ENCODE data around the gene CCR1.

CCR1 gene

DNA sequence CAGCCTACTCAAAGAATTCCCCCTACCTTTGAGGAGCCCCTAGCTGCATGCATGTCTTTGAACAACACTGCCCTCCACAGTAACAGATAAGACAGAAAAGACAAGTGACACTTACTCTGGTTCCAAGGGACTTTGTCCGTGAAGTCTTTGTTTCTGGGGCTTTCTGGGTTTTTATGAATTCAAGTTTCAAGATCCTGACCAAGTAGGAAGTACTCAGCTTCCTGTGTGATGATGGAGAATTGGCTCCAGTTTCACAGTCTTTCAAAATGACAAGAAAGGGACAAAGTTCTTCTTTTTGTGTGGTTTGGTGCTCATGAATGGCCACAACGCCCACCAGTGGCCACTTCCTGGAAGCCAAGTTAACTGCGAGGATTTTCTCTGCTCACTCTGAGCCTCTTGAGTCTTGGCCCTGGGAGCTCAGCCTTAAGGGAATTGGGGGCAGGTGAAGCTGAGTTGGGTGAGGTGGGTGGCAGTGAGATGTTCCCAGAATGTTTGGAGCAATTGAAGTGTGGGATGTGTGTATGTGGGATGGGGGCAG lies at the start of gene CCR1:
TSS of gene CCR1 (minus strand) at position 147 of the 538 bp plus-strand sequence. CDS start 4,000 bp downstream, outside the sequence.
- no peak for DNase-seq

DNA sequence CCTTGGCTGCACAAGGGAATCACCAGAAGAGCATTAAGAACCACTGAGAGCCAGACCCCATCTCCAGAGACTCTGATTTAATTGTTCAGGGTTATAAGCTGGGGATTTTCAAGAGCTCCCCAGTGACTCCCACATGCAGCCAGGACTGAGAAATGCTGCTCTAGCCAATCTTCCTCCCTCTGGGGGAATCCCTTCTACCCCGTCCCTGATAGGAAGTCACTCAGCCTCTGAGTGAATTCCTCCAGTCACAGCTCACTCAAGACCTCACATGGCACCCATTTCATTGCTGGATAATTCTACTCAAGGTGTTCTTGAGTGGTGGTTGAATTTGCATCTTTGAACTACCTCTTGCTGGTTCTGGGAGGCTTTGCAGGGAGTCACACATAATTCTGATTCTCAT lies 44.9 kb upstream of the CCR1 start:
- no peak for DNase-seq

DNA sequence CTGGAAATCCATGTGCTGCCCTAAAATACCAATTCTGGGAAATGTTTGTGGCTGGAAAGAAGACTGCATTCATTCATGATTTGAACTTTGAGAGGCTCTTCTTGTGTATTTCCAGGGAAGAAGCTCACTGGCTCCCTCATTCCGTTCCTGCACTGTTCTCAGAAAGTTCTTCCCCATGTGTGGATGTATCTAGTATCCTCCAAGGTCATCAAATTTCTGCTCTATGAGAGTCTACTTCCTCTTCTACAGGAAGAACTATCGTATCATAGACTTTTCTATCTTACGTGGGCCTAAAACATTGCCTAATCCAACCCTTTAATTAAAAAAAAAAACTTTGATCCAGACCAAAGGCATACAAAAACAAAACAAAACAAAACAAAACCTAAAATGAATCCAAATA lies 37.0 kb upstream of the CCR1 start:
- DNase-seq, result no peak

DNA sequence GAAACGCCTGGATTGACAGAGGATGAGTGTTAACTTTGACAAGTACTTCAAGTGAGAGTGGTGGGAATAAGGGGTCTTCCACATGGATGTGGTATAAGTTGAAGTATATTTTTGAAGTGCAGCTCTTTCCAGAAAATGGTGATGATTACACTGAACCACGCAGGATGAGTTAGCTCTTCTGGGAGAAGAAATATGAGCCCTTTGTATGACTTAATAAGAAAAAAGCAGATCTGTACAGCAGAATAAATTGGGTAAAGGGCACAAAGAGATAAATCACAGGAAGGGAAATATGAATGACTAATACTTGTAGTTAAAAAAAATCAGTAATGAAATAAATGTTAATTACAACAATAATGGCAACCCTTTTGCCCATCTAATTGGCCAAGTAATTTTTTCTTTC lies 35.4 kb upstream of the CCR1 start:
- no peak for DNase-seq

DNA sequence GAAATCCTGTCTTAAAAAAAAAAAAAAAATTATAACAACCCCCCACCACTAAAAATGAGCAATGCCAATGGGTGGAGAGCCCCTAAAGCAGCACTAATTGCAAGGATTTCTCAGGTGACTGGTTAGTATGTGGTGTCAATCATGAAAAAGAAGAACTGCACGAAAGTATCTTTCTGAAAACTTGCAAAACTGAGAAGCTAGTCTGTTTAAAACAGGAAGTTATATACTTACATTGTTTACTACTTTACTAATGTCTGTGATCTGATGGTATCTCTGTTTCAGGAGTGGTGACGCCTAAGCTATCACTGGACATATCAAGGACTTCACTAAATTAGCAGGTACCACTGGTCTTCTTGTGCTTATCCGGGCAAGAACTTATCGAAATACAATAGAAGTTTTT lies 34.0 kb upstream of the CCR1 start, which contains the start of gene CCR3:
TSS of gene CCR3 (plus strand) at position 341 of the 400 bp plus-strand sequence. CDS start 22,699 bp downstream, outside the sequence.
- DNase-seq, result no peak

DNA sequence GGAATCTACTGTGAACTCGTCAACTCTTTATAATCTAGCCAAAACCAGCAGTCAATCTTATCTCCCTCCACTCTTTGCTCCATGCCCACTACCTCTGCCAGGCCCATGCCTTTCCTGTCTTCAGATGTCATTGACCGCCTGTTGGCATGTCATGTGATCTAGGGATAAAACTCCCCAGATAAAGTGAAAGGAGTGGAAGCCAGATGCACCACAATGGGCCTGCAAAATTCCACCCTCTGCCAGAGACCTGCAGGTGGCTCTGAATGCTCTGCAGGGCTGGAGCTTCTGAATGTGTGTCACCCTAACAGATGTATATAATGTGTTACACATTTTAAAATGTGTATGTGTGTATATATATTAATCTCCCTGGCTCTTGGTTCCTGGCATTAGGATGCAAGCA lies 31.8 kb upstream of the CCR1 start:
- DNase-seq, result no peak

DNA sequence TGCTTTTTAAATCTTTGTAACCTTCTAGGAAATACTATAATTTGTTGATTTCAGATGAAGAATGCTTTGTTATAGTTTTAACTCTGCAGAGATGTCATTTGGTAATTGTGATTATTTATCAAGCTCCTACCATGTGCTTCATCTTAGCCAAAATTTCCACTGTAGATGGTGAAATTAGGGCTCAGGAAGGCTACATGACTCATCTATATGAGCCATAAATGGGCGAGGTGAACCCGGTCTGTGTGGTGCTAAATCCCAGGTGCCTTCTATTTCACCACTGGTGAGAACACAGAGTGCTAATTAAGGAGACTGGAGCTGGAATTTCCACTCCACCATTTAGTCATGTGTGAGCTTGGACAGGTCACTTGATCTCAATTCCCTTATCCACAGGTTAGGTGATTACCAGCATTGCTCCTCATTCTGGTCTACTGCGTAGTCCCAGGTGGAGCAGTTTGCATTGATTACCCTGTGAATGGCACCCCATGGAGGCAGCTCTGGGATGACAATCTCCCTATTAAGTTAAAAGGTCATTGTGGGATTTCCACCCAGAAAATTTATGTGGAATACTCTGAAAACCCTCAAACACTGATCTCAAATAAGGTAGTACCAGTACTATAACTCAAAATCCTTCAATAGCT lies 31.3 kb upstream of the CCR1 start:
- DNase-seq, result no peak

DNA sequence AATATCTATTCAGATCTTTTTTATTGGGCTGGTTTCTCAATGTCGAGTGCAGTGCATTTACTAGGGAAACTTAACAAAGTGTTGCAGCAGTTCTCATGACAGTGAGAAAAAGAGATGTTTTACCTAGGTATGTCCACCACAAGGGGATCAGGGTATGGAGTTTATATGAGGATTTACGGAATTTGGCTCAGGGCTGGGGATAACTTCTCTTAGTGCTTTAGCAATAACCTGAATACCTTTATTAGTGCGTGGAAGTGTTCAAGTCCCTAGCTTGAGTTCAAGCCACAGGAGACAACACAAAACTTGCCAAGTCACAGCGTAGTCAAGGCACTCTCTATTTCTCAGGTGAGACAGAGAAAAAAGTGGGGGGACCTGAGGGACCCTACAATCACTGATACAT lies 30.3 kb upstream of the CCR1 start:
- DNase-seq, result no peak

DNA sequence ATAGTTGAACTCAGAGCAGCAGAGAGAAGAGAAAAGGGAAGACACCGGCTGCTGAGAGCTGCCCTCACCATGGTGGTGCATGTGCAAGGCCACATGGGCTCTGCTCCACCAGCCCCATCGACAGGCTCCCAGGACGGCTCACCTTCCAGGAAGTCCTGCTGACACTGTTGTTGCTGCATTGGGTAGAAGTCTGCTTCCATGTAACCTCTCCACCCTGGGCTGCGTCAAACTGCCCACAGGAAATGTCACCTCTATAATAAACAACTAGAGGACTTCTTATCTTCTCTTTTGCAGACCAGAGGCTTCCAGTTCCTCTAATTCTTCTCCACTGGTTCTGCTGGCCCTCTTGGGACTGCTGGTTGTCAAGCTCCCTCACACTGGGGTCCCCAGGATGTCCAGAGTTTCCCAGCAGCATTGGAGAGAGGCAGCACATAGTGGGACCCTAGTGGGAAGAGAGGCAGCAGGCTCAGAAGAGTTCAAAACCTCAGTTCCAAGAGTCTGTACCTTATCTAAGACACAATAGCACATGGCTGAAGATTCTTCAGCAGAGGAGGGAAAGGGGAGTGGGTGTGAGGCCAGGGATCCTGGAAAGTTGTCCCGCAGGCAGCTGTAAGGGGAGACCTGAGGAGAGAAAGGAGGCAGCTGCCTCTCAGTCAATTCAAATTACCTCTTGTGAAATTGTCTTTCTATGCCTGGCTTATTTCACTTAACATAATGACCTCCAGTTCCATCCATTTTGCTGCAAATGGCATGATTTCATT lies 28.4 kb upstream of the CCR1 start:
- no peak for DNase-seq

DNA sequence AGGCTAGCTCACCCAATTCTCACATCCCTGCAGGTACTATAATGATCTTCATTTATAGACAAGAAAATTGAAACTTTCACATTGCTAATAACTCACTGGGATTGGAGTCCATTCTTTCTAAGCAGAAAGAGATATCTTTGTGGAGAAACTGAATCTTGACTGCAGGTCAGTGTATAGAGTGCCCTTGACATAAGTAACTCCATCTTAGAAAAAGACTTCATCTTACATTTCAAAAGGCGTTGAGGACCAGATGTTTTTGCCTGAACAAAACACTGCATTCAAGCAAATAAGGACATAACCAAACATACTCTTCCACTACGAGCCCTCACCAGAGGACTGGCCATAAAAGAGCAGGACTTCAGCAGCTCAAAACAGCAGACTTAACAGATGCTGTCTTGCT lies 27.3 kb upstream of the CCR1 start:
- DNase-seq, result no peak

DNA sequence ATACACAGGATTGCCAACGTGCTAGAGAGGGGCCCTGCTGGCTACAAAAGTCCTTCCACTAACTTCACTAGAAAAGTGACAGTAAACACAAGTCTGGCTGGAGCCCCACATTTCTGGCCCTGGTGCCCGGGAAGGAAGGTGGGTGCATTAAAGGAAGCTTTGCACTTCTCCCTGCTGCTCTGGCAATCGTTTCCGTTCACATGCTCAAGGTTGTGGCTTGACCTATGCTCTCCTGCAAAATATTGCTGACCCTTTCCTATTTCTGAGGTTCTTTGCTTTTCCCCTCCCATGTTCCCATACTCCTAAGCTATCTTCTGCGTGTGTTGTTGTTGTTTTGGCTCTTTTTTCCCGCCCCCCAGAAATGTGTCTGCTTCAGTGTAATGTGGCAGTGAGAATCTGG lies 25.1 kb upstream of the CCR1 start:
- DNase-seq, result no peak

DNA sequence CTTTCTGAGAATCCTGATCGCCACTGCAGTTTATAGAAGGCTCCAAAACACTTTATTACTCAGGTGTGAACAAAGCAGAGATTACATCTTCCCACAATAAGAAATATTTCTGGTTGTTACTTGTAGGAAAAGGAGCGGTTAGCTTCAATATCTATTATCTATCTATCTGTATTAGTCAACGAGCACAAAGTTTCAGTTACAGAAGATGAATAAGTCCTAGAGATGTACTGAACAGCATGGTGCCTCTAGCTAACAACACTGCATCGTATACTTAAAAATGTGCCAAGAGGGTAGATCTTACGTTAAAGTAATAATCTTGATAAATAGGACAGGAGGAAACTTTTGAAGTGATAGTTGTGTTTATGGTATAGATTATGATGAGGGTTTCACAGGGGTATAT lies 23.2 kb upstream of the CCR1 start:
- no peak for DNase-seq

DNA sequence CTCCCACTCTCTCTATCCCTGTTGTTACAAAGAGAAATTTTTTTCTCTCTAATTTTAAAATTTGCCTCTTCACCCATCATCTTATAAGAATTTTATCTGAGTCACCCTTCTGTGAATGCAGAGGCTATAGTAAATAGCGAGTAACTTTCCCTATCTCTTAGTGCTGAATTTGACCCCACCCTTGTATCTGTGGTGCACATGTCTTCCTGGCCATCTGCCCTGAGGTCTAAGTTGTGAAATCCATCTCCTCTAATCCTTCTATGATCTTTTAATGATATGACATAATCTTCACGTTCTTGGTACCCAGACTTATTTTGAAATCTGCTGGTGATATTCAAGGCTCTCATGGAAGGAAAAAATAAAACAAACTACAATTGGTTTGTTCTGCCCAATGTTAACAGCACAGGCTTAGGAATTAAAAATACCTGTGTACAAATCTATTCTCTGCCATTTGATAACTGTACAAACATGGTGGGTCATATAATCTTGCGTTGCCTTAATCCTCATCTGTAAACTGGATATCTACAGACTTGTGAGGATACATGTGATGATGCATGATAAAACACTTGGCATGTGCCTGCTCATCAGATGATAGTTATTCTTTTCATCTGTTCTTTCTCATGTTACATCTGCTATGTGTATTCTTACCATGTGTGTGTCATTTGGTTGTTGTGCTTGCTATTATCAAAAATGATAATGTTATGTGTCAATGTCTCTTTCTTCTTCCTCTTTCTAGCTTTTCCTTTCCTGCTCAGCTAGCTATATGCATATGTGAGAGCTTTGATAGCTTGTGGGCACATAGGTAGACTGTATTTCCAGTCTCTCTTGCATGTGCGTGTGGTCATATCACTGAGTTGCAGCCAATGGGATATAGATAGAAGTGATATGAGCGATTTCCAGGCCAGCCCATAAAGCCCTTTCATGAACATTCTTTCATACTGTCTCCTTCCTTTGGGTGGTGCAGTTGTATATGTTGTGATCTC lies 20.4 kb upstream of the CCR1 start:
- DNase-seq, result no peak

DNA sequence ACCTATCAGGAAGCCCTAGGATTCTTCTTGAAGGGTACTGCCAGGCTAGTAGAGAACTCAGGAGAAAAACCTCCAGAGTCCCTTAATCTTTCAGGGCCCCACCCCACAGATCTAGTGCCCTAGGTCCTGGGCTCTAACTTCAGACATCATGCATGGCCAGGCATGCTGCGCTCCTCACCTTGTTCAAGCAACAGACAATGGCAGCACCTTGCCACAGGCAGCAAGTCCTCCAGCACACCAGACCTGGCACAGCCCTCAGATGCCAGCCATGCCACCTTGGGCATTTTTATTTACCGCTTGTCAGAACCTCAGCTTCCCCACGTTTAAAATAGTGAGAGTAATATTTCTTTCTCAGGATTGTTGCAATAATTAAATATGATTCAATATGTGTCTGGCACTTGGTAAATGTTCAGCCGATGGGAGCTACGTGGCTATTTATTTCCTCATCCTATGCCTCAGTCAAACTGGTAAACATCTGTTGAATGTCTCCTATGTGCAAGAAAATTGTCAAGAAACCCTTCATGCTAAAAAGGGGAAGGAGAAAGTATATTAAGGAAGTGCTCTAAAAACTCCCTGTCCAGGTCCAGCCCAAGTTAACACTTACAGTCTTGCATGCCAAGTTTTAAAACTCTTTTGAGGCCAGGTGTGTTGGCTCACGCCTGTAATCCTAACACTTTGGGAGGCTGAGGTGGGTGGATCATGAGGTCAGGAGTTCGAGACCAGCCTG lies 14.5 kb upstream of the CCR1 start:
- DNase-seq, result no peak

DNA sequence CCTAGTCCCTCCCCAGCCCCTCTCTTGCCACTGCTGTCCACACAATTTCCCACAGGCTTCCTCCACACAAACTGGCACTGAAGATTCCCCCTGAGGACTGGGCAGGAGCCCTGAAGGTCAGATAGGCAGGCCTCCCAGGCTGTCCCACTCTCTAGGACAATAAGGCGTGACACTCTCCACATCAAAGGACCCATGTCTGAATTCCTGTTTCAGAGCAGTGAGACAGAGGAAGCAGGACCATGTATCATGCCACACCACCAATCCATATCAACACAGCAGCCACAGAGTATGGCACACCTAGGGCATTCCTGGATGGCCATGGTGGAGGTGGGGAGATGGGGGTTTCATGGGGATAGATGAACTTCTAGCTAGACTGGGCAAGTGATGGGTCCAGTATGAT lies 13.8 kb upstream of the CCR1 start:
- DNase-seq, result no peak

DNA sequence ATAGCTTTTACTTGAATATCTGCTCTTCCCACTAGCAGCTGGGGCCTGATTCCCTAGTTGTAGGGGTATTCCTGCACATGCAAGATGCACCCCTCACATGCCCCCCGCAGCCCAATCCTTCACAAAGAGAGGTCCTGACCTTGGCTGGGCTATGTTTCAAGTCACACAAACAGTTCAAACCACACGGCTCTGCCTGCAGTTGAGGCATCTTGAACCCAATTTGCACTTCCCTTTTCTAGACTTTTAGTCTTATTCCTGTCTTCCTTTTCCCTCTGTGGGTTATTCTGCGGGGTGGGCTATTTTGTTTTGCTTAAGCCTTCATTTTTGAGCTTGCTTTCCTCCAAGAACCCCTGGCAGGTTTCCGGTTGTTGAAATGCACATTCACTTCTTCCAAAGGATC lies 13.3 kb upstream of the CCR1 start:
- DNase-seq, result no peak

DNA sequence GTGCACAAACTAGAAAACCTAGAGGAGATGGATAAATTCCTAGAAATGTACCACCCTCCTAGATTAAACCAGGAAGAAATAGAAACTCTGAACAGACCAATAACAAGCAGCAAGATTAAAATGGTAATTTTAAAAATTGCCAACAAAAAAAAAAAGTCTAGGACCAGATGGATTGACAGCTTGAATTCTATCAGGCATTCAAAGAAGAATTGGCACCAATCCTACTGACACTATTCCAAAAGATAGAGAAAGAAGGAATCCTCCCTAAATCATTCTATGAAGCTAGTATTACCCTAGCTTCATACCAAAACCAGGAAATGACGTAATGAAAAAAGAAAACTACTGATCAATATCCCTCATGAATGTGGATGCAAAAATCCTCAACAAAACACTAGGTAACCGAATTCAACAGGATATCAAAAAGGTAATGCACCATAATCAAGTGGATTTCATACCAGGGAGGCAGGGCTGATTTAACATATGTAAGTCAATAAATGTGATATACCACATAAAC lies 10.1 kb upstream of the CCR1 start:
- DNase-seq, result no peak

DNA sequence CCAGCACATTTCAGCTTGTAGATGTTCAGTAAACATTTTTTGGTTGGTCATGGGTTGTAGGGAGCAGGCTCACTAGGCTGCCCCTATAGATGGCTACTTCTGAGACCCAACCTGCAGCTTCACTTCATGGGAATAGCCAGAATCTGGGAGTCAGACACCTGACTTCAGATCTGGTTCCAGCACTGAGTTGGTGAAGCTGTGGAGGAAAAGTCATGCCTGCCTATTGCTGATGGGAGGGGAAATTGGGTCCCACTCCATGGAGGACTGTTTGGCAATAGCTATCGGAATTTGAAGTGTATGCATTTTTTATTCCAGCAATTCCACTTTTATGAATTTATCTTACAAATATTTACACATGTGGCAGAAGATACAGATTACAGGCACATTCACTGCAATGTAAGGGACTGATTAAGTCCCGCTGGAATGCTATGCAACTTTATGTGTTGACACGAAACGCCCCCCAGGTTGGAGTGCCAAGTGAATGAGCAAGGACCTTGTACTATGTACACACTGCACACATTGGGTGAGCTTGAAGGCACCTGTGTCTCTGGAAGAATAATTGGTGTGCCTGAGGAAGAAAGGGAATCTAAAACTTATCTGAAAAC lies 7.8 kb upstream of the CCR1 start:
- DNase-seq, result no peak

DNA sequence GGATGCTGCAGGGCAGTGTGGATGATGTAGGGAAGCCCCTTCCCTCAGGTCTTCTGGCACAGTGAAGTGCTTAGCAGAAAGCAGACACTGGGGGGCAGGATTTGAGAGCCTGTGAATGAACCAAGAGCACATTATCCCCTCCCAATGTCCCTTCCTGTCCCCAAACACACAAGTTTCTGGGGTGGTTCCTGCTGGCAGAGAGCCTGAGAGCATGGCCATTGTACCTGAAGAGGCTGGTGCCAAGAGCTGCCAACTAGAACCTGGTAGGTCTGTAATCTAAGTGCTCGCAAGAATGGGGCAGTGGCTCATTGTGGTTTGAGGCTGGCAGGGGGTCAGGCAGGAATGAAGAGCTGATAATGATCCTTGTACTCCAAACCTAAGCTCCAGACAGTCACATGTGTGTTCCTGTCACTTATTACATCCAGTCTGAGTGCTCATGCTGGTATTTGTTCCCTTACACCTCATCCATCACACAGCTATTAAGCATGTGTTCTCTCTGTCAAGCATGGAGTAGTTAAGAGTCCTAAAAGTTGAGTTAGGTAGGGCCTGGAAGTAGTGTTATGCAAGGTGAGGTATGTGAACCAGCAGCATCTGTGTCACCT lies 6.7 kb upstream of the CCR1 start:
- no peak for DNase-seq

DNA sequence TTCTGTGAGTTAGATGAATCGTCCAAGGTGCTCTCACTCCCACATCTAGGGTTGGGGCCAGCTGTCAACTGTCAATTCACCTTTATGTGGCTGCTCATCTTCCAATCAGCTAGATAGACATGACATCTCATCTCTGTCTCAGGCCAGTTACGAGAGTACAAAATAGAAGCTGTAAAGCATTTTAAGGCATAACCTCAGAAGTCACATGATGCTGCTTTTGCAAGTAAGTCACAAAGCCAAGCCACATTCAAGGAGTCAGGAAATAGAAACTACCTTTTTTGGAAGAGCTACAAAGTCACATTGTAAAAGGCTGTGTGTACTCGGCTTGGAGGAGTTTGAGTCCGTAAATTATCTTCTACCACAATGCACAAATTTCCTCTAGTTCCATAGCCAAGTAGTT lies 5.1 kb upstream of the CCR1 start:
- DNase-seq, result no peak

DNA sequence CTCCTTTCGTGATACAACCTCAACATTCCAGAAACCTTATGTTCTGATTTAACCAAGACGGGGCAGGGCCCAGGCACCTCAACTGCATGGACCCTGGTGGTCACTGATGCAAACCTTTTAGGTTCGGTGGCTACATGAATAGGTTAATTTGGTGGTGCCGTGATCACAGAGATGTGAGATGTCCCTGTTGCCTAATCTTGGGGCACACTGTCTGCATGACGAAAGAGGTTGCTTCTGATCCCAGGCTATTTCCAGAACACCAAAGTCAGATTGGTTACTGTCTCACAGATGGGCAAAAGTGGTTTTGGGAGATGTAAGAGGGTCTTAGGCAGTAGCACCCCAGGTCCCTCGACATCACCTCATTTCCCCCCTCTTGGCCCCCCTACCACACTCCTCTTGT lies 4.0 kb upstream of the CCR1 start:
- no peak for DNase-seq

All from NCI-H774 (cell line).